Choroid plexus epithelial cell (primary cell): ENCODE measurements around the gene NETO2.

ENCODE experiments used
- DNase-seq: peaks from one replicate; pipeline ENCODE4 v3.0.0-alpha.2; 2010; ENCODE audit warnings: low read depth
- H3K4me3 ChIP-seq: 2 replicates; pipeline ENCODE4 v1.5.1; 2011; ENCODE audit warnings: low read depth, mild to moderate bottlenecking, control low read depth, low read length, moderate library complexity
- TF ChIP-seq, protein P1 (sequence below): conservative IDR thresholded peaks from 2 replicates; pipeline ENCODE4 v1.5.1; 2011; ENCODE audit warnings: low read depth, mild to moderate bottlenecking, control low read depth, inconsistent platforms, low read length, moderate library complexity

NETO2 gene

GRCh38 chr16:47096297-47096696 is 47.4 kb downstream of the NETO2 start:
- H3K4me3 ChIP-seq = no peak overlapping the region
- DNase-seq = no peak

DNA sequence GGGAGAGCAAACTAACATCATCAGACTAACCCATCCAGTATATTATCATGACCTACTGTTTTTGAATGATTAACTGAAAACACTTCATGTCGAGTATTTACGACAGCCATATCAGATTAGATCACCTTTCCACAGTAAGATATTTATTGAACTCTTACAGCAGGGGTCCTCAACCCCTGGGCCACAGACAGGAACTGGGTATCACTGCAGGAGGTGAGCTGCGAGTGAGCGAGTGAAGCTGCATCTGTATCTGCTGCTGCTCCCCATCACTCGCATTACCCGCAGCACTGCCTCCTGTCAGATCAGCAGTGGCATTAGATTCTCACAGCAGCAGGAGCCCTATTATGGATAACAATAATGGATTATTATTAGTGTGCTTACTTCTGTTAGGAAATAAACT is 59.5 kb downstream of the NETO2 start:
- no peak for DNase-seq
- TF ChIP-seq, protein P1, sequence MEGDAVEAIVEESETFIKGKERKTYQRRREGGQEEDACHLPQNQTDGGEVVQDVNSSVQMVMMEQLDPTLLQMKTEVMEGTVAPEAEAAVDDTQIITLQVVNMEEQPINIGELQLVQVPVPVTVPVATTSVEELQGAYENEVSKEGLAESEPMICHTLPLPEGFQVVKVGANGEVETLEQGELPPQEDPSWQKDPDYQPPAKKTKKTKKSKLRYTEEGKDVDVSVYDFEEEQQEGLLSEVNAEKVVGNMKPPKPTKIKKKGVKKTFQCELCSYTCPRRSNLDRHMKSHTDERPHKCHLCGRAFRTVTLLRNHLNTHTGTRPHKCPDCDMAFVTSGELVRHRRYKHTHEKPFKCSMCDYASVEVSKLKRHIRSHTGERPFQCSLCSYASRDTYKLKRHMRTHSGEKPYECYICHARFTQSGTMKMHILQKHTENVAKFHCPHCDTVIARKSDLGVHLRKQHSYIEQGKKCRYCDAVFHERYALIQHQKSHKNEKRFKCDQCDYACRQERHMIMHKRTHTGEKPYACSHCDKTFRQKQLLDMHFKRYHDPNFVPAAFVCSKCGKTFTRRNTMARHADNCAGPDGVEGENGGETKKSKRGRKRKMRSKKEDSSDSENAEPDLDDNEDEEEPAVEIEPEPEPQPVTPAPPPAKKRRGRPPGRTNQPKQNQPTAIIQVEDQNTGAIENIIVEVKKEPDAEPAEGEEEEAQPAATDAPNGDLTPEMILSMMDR = no peak
- H3K4me3 ChIP-seq = no peak overlapping the region

More at GRCh38 chr16:47096297-47096696, 47.4 kb downstream of the NETO2 start:
- TF ChIP-seq, protein P1 = no peak

DNA sequence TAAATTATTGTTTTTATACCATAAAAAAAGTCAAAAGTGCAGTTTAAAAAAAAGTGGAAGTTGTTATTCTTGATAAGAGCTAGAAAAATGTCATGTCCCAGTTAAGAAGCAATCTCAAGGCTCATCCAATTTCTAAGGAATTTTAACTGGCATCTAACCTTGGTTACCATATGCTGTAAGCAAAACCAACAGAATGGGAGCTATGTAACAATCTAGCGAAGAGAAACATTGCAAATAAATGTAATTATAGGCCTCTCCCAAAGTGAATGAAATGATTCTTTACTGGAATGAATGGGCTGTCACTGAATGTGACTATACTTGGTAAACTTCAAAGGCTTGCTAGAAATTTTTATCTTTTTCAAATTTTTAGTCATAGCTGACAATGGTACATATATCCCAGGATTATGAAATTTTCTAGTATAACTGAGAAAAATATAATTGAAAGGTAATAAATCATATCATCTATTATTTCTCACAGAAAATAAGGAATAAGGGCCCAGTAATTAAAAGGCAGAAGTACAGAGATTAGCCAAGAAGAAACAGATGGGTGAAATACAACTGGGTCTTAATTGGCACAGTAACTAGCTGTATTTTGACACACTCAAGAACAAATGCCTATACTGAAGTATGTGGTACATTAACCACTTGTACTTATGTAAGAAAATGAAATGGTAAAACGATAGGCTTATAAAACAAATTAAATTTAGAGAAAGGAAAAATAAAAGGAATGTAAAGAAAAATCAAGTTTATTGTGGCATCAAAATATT is 61.5 kb downstream of the NETO2 start:
- TF ChIP-seq, protein P1 = no peak
- no peak overlapping the region for H3K4me3 ChIP-seq
- no peak for DNase-seq

DNA sequence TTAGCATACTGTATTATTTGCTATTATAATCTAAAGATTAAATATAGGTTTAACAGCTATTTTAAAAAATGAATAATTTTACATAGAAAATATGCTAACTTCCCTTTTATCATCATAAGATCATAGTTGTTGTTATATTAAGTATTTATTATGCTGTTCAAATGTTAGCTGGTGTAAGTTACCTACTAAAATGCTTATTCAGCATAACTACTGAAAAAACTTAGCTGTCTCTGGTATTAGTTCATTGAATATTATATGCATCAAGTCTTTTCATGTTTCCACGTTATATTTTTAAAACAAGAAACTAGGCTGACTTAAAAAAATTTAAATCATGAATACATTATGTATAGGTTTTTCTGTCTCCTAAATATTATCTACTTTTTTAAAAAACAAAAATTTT is 62.6 kb downstream of the NETO2 start:
- TF ChIP-seq, protein P1 = no peak
- no peak for DNase-seq
- no peak overlapping the region for H3K4me3 ChIP-seq

DNA sequence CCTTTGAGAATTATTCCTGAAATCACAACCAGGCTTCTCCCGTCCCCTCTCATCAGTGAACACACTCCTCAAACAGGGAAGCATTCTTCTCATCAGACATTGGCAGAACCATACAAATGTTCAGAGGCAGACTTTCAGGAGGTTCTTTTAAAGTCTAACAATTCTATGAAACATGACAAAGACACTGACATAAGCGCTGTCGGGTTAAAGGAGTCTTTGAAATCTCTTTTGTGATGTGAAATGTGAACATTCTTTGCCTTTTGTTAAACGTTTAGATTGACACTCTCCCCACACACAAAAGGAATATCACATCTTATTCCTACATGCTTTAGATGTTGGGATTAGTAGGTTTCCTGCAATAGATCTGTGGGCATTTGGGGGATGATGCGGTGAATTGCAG is 63.9 kb downstream of the NETO2 start:
- TF ChIP-seq, protein P1 = no peak
- no peak for DNase-seq

DNA sequence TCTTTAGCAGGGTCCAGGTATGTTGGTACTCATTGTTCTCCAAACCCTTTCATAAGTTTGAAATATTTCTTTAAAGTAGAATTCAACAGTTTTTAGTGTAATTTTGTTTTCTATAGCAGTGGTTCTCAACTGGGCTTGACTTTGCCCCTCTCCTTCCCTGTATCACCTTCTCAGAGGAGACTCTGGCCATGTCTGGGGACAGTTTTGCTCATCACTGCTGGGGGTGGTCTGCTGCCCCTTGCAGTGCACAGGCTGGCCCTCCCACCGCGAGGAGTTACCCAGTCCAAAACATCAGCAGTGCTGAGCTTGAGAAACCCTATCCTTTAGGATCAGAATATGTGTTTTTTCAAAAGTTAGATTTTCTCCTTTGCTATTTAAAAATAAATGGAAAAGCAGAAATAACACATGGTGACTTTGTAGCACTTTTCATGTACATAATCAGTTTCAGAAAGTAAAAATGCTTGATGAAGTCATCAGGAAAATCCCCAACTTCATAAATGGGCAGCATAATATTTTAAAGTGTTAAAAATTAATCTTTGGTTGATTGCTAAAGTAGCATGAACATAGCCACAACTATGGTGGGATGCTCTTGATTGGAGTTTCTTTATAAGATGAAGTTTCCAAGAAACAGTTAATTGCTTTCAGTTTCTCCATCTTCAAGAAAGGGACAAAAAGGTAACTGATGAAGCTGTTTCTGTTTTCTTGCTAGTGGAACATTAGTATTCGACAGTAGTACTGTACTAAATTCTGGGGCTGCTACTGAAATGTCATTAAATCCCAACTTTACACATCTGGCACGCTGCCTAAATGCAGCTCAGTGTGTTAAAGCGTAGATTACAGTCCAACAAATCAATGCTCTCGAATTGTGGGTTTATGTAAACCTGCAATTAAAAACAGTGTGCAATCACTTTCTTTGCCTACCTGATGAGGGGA is 70.3 kb downstream of the NETO2 start:
- no peak overlapping the region for H3K4me3 ChIP-seq
- TF ChIP-seq, protein P1 = no peak
- DNase-seq = no peak

More for the DNA sequence above, 63.9 kb downstream of the NETO2 start:
- no peak overlapping the region for H3K4me3 ChIP-seq
